ENCODE measurements around the gene BIK.
A peak's percentile ranks its signal among the peaks of the same experiment; 100 is the strongest.

Gene BIK

DNA sequence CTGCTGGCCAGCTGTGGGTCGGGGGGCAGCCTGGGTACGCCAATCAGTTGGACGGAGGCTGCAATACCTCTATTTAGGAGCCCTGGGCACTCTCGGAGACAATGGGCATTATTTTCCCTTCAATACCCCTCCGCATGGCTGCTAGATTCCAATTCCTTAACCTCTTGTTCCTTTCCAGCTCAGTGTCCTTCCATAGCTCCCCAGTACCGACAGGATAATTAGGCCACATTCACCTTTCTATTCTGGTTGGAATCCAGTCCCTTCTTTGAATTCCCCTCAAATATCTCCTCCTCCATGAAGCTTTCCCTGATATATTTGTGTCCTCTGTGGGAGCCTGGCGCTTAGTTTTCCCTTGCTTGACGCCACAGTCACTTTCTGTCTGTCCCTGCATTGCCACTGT lies 4.2 kb upstream of the BIK start:
- DNase-seq: no peak

DNA sequence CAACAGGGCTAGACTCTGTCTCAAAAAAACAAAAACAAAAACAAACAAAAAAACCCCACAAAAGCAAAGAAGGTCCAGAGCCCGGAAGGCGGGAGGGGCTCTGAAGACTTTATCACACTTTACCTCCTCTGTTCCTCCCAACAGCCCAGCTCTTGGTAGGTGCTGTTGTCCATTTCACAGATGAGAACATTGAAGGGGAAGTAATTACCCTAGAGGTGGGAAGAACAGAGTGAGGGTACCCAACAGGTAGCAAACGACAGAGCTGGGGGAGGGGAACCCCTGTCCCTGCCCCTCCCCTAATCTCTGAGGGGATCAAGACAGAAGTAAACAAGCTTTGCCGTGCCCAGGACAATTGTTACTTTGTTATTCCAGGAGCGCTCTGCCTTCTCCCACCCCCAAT lies 1.0 kb upstream of the BIK start:
- DNase-seq: no peak

DNA sequence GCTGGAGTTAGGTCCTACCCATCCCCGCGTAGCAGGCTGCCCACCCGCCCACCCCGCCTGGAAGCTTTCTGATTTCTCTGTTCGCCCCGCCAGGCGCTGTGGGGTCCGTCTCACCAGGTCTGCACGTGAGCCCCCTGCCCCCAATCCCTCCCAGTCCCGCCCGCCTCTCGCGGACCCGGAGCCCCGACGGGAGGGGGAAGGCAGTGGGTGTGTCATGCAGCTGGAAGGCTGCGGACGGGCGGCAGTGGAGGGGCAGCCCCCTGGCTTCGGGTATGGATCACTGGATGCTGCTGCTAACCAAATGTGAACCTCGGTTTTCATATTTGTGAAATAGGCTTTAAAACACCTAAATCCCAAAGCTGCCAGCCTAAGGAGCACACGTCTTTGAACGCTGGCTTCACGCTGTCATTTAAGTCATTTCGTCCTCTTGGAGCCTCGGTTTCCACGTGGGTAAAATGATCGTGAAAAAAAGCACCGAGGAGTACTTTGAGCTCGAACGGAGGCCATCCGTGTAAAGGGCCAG lies 568 bp upstream of the BIK start:
- DNase-seq: no peak

GRCh38 chr22:43110927-43111623 lies 525 bp downstream of the BIK start:
- DNase-seq: peak; percentile 29

DNA sequence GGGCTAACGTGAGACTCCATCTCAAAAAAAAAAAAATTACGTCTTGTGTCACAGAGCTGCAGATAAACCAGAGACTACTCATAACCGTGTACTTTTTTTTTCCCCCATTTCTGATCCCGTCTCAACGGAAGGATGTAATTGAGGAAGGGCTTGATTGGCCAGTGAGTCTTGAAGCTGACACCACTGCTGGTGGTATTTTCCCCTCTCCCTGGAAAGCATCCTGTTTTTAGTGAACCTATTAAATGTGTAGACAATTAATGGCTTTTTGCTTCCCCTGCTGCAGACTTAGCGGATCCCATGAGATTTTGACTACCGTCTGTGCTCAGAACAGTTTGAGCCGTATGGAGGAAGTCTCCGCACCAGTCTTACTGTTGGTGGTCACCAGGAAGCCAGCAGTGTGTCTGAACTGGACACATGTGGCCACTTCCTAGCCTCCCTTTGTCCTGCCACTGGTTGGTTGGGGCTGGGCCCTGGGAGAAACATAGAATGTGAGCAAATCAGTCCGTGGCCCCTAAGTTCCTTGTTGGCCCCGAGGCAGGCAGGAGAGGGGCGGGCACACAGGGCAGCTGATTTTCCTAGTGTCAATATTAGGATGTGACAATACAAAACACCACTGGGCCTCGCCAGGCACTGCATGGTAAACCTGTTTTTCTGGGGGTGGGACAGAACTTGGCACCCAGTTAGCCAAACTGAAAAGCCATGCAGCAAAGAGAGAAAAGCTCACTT lies 3.1 kb downstream of the BIK start:
- no peak for DNase-seq

DNA sequence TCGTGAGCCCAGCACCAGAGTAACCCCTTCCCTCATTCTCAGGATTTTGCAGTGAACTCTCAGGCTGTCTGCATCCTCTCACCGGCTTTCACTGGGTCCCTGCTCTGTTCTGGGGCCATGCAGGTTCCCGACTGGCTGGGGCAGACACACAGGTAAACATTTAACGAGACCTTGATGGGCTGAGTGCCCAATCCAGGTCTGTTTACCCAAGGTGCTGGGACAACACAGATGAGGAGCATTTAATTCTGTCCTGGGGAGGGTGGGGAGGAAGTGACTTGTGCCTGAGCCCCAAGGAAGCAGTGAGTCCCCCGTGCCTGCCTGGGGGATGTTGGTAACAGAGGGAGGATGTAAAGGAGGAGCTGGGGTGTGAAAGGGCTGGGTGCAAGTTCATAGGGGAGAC lies 4.4 kb downstream of the BIK start:
- DNase-seq: no peak

GRCh38 chr22:43116932-43117331 lies 6.4 kb downstream of the BIK start:
- no peak for DNase-seq

DNA sequence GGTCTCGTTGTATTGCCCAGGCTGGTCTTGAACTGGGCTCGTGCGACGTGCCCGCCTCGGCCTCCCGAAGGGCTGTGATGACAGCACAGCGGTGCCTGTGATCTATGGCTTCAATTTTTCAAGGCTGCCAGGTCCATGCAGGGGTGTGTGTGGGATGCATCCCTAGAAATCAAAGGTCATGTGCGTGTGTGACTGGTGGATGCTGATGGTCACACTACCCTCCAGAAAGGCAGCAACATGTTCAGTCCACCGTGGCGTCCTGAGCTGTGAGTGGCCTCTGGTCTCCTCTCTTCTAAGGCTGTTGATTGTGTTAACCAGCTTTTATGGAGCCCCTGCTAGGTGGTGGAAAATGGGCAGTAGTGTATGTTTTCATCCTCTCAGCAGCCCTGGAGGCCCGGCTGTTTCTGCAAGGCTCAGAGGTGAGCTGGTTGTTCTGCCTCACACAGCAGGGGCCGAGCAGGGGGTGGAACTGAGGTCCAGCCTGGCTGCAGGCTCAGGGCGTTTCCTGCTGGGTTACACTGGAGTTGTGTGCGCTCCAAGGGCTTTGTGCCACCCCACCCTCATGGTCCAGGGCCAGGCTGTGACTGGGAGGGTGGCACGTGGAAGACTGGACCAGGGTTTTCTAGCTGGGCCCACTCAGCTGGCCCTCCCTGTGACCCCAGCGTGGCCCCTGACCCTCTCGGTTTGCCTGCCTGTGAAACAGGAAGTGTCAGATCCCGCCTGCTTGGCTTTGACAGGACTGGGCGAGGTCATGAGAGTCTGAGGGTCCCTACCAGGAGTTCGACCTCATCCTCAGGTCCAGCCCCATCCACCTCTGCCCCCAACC lies 7.7 kb downstream of the BIK start:
- no peak for DNase-seq

DNA sequence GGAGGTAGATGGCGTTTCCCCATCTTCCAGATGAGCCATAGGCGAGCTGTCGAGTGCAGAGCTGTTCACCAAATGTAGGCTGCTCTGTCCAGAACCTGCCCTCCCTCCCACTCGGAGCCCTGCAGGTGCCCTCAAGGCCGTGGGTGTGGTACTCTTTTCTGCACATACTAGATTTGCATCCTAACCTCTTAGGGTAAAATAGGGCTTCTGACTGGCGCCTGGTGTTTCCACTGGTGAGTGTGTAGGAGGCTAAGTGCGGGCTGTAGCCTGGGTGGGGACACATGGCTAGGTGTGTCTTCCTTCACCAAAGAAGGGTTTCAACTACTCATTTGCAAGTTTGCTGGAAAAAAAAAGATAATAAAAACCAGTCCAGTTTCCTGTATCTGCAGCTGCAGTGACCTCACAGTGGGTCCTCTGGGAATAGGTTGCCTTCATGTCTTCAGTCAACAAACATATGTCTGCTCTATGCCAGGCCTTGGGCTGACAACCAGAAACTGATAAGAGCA lies 8.5 kb downstream of the BIK start:
- DNase-seq: no peak

DNA sequence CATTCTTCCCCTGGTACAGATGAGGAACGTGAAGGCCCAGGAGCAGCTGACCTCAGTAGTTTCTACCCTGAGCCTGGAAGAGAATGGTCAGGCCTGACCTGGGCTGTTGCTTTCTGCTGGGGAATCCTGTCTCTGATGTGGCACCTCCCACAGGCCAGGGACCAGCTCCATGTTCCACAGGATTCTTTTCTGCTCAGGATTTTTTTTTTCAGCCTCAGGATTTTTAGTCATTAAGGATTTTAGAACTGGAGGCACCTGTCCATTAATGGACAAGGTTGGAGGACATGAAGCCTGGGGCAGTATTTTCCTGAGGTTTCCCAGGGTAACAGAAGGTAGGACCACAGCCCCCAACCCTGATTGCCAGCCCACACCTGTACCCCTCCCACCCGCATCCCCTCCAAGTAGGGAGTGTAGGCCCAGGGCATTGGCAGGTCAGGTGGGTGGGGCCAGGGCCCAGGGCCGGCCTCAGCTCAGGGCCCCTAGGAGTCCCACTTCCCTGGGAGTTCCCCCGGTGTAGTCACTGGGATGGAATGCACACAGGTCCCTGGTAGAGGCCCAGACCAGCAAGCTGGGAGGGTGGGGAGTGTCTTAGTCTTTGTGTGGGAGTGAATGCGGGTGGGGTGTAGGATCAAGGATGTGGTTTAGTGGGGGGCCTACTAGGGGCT lies 16.1 kb downstream of the BIK start:
- no peak for DNase-seq

- no peak for DNase-seq
Observed at GRCh38 chr22:43127166-43127908, 16.8 kb downstream of the BIK start.

- DNase-seq: no peak
Observed at GRCh38 chr22:43128116-43128515, 17.6 kb downstream of the BIK start.

GRCh38 chr22:43128928-43129424 lies 18.4 kb downstream of the BIK start:
- no peak for DNase-seq

DNA sequence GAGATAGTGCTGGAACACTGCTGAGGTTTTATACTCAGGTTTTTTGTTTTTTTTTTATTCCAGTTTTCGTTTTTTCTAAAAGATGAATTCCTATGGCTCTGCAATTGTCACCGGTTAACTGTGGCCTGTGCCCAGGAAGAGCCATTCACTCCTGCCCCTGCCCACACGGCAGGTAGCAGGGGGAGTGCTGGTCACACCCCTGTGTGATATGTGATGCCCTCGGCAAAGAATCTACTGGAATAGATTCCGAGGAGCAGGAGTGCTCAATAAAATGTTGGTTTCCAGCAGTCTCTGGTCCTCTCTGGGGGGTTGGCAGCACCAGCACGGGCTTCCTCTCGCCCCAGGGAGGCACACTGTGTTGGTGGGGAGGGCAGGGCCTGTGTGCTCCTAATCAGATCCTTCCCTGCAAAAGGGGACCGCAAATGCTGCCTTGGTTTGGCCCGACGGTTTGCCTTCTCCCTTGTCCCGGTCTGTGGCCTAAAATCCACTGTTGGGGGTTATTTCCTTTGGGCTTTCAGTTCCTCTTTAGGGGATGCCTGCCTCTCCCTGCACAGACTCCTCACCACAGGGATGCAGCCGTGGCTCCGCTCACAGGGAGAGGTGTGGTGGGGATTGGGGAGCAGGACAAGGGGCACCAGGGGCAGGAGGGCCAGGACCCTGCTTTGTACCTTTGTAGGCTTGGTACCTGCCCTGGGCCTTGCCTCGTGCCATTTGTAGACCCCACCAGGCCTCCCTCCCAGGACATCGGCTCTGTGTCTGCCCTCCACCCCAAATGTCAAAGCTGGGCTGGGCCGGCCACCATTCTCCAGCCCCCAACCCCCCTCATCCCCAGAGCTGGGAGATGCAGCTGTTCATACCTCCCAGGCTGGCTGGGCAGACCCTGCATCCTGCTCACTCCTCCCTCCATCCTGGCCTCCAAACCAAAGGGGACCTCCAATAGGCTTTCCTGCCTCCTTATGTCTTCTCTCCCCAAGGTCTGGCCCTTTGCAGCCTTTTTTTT lies 19.2 kb downstream of the BIK start:
- DNase-seq: no peak

DNA sequence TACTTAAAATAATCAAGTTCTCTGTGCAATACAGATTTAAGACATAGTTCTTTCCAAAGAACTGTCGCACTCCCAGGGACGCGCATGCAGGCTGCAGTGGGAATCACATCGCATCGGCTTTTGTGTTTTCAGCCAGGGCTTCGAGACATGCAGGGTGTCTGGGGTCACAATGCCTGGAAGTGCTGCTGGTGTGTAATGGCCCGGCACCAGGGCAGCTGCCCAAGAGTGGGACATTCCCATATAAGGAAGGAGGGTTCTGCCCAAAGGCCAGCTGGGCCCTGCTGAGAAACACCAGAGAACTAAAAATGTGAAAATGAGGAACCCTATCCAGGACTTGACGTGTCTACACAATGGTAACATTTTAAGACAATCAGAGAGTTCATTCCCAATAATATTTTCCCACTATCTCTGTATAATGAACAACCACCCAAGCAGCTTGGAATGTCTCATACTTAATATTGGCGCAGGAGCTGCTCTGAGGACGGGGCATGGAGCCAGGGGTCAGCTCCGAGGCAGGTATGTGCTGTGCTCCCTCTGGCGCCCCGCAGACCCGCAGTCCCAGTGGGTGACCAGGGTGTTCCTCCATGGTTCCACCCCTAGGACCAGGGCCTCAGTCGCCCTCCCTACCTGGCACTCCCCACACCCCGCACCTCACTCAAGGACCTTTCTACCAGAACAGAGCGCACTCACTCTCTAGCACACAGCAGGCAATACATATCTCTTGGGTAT lies 21.4 kb downstream of the BIK start:
- DNase-seq: no peak

- no peak for DNase-seq
Observed at GRCh38 chr22:43133401-43133800, 22.9 kb downstream of the BIK start.

DNA sequence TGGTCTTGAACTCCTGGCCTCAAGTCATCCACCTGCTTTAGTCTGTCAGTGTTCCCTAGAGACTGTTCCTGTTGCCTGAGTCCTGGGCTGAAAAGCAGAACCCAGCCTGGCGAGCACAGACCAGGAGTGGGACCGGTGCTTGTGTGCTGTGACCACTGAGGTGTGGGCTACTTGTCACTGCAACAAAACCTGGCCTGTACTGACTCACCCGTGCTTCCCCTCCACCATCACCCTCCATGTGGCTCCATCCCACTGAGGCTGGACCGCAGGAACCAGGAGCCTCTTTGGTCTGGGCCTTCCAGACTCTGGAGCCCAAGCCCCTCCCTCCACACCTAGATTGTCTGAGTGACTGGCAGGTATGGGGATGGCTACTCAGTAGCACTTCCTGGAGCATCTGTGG lies 24.0 kb downstream of the BIK start:
- no peak for DNase-seq

DNA sequence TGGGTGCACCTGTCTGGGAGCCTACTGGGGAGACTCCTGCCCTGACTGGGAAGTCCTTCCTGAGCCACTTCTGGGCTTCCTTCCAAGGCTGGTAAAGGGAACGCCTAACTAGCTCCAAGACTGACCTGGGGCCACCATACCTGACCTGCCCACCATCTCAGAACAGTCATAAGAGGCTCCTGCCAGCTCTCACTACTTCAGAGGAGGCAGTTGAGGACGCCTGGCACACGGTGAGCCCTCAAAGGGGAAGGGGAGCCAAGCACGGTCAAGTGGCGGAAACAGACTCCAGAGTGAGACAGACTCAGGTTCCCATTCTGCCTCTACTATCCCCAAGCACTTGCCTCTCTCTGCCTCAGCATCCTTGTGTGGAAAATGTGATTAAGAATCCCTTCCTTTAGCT lies 25.0 kb downstream of the BIK start:
- DNase-seq: no peak

DNA sequence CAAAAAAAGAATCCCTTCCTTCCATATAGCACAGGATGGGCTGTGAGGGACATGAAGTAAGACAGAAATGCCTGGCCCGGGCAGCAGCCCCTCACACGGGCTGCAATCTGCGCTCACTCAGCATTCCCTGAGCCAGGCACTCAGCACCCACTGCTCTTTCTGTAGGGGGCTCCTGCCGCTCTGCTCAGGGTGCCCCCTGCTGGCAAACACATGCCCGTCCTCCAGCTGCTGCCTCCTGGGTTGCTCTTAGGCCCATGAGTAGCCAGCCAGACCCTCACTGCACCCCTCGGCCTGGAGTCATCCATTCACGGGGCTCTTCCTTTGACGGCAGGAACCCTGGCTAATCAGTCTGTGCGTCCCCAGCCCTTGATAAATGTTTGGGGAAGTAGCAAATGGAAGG lies 25.7 kb downstream of the BIK start:
- peak; percentile 28 for DNase-seq

DNA sequence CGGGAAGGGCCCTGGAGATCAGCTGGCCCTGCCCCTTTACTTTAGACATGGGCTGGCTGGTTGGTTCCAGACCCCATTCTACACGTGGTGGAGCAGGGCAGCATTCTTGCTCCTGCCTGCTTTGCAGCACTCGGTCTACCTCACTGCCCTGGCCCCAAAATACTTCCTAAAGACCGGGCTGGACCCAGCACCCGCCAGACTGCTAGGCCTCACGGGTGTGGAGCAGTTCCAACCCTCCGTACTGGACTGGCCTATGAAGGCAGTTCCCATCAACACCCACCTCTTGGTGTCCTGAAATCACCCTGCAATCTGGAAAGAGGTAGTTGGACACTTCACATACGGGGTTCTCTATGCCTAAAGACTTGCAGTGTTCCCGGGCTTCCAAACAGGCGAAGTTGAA lies 26.3 kb downstream of the BIK start:
- no peak for DNase-seq

Measured in stimulated activated CD4-positive, alpha-beta T cell treated with anti-CD3 and anti-CD28 coated beads, Interleukin-4, amount 100 ng/mL, for 24 hours (primary cell).